GM21723 (cell line): ENCODE results near the gene ITM2C.

ENCODE experiments used
- ATAC-seq: cut with Tn5 transposase; IDR thresholded peaks from one replicate; pipeline ENCODE4 v1.9.1; 2021; ENCODE audit warnings: mild to moderate bottlenecking, moderate library complexity; ENCODE audit not compliant: unreplicated experiment

Gene ITM2C, protein sequence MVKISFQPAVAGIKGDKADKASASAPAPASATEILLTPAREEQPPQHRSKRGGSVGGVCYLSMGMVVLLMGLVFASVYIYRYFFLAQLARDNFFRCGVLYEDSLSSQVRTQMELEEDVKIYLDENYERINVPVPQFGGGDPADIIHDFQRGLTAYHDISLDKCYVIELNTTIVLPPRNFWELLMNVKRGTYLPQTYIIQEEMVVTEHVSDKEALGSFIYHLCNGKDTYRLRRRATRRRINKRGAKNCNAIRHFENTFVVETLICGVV

GRCh38 chr2:230864605-230865306, at the start of gene ITM2C:
ITM2C (plus strand) TSS chr2:230864942; CDS start chr2:230865026, 84 bp downstream.
- ATAC-seq = peak; percentile 70

DNA sequence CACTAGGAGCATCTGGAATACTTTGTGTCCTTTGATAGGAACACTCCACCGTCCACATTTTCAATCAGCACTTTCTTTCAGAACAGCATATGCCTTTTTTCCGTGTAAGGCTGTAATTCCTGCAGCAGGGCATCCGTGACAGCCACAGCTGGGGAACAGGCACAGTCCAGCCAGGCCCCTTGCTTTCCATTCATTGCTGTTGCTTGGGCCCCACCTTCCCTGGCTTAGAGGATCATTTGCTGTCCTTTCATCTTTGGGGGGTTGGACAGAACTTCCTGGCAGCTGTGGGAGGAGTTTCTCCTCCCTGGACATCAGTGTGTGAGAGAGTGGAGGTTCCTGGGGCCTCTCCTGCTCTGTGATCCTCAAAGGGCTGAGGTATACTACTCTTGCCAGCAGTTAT, 49.7 kb upstream of the ITM2C start:
- ATAC-seq = no peak

DNA sequence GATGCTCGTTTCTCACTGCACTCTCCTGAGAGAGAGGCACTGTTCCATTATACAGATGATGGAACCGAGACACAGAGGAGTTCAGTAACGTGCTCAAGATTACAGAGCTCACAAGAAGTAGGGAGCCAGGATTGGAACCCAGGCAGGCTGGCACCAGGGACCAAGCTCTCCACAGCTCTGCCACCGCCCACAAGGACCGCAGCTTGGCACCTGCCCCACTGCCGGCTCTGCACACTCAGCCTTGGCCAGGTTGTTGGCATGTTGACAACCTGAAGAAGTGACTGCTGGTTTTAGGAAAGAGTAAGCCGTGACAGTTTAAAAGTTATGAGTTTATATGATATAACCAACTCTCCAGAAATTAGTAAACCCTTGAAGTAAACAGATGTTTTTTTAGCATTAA, 48.0 kb upstream of the ITM2C start:
- no peak for ATAC-seq

DNA sequence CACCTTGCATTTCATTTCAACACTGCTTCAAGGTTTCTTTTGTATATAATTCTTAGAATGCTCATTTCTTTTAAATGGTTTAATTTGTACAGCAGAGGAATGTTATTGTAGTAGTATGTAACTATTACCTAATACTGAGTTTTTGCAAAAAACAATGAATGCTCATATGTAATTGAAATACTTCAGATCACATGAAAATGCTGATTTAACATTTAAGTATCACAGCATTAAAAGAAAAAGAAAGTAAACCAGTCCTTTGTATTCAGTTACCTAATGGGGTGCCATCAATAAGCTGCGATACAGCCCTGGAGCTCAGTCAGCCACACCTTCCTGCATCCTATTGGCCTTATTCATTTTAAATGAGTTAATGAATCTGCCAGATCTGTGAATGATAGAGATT, 45.3 kb upstream of the ITM2C start:
- ATAC-seq = no peak

DNA sequence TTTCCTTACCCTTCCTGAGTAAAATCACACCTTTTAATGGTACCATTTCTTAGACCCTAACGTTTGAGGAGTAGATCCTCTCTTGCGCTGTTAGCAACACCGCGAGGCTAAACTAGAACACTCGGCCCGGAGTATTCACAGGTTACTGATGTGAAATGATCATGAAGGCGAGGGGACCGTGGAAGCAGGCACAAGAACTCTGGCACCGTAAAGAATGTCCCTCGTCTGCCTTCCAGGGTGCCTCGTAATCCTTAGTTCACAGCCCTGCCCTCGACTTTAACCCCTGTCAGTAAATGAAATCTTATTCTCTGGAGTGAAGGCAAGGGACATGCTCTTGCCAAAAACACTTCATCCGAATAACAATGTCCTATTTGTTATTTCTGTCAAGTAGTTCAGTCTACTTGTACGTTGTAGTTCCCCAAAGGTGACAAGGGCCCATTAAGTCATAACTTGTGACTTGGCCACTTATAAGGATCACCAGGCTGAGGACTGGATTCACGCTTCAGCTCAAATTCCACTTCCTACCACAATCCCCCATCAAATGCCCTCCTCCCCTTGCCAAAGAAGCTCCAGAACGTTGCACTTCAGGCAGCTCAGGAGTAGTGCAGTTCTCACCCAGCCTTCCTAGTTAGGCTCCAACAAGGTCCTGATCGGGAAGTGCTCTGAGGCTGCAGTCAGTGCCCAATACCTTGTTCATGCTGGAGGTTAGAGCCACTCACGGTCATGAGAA, 43.3 kb upstream of the ITM2C start:
- no peak for ATAC-seq

- ATAC-seq = no peak
Observed at GRCh38 chr2:230821991-230822520, 42.7 kb upstream of the ITM2C start.

DNA sequence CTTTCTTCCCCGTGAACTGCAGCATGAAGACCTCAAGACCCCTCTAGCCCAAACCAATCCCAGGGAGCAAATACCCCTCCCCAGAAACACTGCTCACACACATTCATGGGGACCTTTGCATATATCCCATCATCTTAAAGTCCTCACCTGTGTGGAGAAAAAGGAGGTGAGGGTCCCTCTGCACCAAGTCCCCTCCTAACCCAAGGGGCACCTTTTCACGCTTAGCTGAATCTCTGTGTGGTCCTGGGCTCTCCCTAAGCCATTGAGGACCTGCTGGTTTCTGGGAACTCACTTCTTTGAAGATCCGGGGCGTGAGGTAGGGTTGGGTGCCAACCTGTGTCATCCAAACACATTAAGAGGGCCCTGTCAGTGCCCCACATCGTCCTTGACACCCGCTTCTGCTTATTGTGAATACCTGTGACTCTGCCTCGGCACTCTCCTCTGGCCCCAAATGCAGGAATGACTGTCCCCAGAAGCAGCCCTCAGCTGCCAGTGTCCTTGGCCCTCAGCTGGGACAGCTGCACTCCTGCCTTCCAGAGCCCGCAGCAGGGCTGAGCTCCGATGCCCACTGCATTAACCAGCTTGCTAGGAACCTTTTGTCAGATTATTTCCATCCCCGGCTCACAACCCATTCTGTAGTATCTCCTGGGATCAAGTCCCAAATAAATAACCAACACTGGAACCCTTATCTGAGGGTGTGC, 41.3 kb upstream of the ITM2C start:
- no peak for ATAC-seq

- peak; percentile 76 for ATAC-seq
Observed at GRCh38 chr2:230824406-230824978, 40.2 kb upstream of the ITM2C start.

- no peak for ATAC-seq
Observed at GRCh38 chr2:230825354-230825753, 39.4 kb upstream of the ITM2C start.

GRCh38 chr2:230827774-230828271, 36.9 kb upstream of the ITM2C start:
- ATAC-seq = no peak

- peak; percentile 61 for ATAC-seq
Observed at GRCh38 chr2:230828272-230828961, 36.3 kb upstream of the ITM2C start.

DNA sequence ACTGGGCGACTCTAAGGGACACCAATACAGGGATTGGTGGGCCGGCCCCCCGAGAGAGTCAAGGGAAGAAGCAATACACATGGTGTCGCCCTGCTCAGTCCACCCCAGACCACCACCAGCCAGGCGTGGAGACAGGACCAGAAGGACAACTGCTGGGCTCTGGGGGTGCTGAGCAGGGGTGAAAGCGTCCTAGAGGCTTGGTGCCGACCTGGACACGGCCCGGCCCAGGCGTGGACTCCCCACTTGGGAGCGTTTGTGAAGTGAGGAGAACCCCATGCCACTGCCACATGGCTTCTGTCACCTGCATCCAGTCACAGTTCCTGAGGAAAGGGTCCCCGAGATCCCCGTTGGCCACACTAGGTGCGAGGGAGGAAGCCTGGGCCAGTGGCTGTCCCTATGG, 35.4 kb upstream of the ITM2C start:
- ATAC-seq = no peak

GRCh38 chr2:230829959-230830358, 34.8 kb upstream of the ITM2C start:
- ATAC-seq = no peak

- no peak for ATAC-seq
Observed at GRCh38 chr2:230830428-230830827, 34.3 kb upstream of the ITM2C start.

- no peak for ATAC-seq
Observed at GRCh38 chr2:230840301-230840700, 24.4 kb upstream of the ITM2C start.

GRCh38 chr2:230842473-230842872, 22.3 kb upstream of the ITM2C start:
- no peak for ATAC-seq

- ATAC-seq = no peak
Observed at GRCh38 chr2:230843132-230843531, 21.6 kb upstream of the ITM2C start.

DNA sequence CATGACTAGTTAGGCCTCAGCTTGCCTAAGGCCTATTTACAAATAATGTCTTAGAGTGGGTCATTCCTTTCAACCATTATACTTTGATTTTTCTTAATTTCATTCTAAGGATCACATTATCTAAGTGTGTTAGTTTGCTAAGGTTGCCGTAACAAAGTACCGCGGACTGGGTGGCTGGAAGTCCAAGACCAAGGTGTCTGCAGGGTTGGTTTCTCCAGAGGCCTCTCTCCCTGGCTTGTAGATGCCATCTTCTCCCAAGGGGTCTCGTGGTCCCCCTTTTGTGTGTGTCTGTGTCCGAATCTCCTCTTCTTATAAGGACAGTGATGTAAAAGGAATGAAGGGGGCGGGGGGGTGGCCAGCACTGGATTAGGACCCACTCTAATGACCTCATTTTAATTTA, 18.4 kb upstream of the ITM2C start:
- ATAC-seq = no peak

DNA sequence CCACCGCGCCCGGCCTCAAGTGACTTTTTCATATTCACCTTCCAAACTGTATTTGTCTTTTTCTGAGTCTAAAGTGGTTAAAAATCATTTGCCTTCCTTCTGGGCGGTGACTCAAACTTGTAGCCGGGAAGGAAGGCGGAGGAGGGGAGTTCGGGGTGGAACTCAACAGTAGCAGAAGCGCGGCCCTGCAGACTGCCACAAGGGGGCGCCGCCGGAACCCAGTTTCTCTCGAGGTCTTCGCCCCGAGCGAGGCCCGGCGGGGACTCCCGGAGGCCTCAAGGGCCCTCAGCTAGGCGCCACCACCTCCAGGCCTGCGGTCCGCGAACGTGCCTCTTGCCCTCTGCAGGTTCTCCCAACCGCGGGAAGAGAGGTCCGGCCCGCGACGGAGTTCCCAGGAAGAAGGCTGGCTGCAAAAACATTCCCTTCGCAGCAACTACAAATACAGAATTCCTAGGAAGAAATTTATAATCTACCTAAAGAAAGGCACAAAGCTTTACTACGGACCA, 16.8 kb upstream of the ITM2C start:
- ATAC-seq = peak; percentile 90
